Measurements from ENCODE around the gene EPHA3.

Gene EPHA3

DNA sequence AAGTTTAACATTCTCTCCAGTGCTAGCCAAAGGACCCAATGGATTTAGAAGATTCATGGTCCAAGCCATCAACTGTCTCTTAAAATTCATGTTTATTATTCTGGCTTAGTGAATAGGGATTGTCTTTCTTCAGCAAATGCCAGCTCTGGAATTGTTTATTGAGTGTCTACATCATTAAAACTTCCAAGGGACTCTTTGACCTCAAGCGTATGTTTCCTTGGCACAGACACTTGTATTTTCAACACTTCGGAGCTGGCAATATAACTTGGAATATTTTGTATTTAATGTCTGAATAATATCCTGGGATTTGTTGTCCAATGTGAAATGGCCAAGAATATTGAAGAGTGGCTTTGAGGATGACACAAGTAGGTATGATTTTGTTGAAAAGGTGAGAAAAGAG lies 204.2 kb downstream of the EPHA3 start:
- no peak overlapping the region for H3K4me3 ChIP-seq (ENCODE audit: low read length)
- no peak for DNase-seq (ENCODE audit: low read depth)
- TF ChIP-seq, protein P1, sequence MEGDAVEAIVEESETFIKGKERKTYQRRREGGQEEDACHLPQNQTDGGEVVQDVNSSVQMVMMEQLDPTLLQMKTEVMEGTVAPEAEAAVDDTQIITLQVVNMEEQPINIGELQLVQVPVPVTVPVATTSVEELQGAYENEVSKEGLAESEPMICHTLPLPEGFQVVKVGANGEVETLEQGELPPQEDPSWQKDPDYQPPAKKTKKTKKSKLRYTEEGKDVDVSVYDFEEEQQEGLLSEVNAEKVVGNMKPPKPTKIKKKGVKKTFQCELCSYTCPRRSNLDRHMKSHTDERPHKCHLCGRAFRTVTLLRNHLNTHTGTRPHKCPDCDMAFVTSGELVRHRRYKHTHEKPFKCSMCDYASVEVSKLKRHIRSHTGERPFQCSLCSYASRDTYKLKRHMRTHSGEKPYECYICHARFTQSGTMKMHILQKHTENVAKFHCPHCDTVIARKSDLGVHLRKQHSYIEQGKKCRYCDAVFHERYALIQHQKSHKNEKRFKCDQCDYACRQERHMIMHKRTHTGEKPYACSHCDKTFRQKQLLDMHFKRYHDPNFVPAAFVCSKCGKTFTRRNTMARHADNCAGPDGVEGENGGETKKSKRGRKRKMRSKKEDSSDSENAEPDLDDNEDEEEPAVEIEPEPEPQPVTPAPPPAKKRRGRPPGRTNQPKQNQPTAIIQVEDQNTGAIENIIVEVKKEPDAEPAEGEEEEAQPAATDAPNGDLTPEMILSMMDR (conservative IDR thresholded peaks at IDR 0.05; ENCODE audit: low read length) = no peak

DNA sequence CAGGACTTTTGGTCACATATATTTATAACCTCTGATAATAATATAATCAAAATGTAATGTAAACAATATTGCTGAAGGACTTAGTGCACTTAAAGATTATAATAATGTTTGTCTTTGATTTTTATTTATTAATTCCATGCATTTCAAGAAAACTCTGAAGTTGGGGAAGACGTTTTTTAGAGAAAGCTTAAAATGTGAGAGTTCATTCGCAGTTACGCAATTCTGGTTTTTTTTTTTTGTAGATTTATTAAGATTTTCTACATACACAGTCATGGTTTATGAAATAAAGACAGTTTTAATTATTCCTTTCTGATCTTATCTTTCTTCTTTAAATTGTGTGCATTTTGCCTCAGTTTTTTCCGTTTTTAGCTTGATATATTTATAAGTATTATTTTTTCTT lies 204.7 kb downstream of the EPHA3 start:
- no peak for DNase-seq (ENCODE audit: low read depth)
- H3K4me3 ChIP-seq (ENCODE audit: low read length) = no peak overlapping the region
- TF ChIP-seq, protein P1 (conservative IDR thresholded peaks at IDR 0.05; ENCODE audit: low read length) = no peak

DNA sequence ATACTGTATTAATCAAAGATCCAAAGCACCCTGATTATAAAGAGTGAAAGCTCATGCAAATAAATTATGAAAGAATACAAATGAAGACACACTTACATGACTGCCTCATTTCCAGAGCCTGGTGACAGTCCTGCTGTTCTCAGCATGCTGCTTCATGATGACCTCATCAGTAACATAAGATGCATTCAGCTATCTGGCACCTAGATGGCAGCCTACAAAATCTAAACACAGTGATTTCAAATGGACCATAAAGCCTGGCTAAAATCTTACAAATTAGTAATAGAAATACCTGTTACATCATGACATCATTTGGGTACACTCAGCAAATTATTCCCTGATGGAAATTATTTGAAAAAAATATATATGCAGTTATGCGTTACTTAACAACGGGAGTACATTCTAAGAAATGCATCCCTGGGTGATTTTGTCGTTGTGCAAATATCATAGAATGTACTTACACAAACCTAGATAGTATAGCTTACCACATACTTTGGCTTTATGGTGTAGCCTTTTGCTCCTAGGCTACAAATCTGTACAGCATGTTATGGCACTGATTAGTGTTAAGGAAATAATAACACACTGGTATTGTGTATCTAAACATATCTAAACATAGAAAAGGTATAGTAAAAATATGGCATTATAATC lies 207.2 kb downstream of the EPHA3 start:
- no peak overlapping the region for H3K4me3 ChIP-seq (ENCODE audit: low read length)
- TF ChIP-seq, protein P1 (conservative IDR thresholded peaks at IDR 0.05; ENCODE audit: low read length) = peak; percentile 22
- peak; percentile 11 for DNase-seq (ENCODE audit: low read depth)

DNA sequence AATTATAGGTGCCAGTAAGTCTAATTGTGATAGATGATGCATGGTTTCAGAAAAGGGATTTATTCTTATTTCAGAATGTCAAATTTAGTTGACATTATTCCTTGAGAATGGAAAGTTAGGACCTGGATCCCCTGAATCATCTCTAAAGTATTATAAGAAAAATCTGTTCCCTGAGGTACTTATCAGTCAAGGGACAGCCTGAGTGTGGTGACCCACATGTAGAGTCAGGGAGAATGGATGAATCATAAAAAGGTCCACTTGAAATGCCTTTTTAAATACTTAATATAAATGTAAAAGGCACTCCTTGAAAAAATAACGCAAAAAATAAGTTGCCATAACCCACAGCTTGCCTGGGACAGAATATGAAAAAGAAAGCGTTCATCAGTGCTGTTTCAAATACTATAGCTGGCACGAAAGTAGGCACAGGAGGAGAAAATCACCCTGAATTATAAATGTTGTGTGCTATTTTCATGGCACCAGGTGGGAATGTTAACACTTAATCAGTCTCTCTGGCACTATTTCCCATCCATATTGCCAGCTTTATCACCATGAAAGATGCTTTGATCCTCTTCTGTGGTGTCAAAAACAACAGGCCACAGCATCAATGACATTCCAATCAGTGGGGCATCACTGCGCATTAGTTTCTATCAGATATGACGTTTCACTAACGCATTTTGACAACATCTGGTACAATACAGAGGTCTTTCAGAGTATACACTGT lies 208.5 kb downstream of the EPHA3 start:
- H3K4me3 ChIP-seq (ENCODE audit: low read length) = no peak overlapping the region
- TF ChIP-seq, protein P1 (conservative IDR thresholded peaks at IDR 0.05; ENCODE audit: low read length) = no peak
- no peak for DNase-seq (ENCODE audit: low read depth)

DNA sequence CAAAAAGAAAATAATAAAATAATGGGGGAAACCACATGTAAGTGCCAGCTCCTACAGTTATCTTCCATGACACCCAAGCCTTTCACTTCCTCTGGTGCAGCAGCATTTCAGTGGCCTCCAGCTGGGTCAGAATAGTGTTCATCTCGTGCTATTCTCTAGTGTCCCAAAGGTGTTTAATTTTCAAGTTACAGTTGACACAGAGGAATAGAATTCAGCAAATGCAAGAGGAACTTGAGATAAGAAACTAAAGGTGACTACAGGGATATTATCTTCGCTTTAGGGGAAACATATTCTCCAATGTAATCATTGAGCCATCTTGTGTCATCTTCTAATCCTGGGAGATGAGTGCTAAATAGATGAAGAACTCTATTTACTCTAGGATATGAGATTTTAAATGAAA lies 212.8 kb downstream of the EPHA3 start:
- DNase-seq (ENCODE audit: low read depth) = no peak
- no peak overlapping the region for H3K4me3 ChIP-seq (ENCODE audit: low read length)
- TF ChIP-seq, protein P1 (conservative IDR thresholded peaks at IDR 0.05; ENCODE audit: low read length) = no peak

DNA sequence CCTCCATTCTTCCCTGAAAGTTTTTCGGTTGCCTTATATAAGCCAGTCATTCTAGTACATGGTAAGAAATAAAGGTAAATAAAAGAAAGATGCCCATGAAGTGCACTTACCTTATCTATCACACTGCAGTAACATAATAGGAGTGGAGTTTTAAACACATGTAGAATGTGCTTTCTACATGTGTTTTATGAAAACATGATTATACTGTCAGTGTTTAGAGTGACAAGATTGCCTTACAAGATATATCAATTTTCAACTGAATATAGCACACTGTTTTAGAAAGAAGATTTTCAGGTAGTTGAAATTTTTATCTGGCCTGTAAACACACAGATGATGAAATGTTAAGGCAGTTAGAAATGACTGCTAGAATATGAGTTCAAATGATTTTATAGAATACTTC lies 219.6 kb downstream of the EPHA3 start:
- TF ChIP-seq, protein P1 (conservative IDR thresholded peaks at IDR 0.05; ENCODE audit: low read length) = no peak
- DNase-seq (ENCODE audit: low read depth) = no peak
- H3K4me3 ChIP-seq (ENCODE audit: low read length) = no peak overlapping the region

DNA sequence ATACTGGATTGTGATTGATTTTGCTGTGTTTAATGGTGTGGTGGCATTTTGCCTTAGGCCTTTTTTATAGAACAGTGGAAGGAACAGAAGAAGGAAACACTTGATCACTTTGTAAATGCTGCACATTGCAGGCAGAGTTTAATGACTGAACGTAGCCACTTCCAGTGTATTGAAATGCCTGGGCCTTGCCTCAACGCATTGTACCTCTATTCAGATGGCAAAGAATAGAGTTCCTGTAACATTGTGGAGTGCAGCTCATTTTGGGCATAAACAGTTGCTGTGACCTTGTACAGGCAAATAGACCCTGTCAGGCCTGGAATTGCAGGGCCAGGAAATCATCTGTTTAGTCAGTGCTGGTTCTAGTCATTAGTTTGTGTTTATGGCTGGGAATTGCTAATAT lies 225.0 kb downstream of the EPHA3 start:
- TF ChIP-seq, protein P1 (conservative IDR thresholded peaks at IDR 0.05; ENCODE audit: low read length) = no peak
- H3K4me3 ChIP-seq (ENCODE audit: low read length) = no peak overlapping the region
- no peak for DNase-seq (ENCODE audit: low read depth)
